Measurements from ENCODE around the gene LDLRAD1. TPM values are rescaled to one million over a fixed set of nuclear protein-coding genes. Genes with fewer than 3 reads are reported as not detected.

The LDLRAD1 gene
- total and polyA plus RNA-seq, 2 of the 13 experiments (the other 11 are each of a cell fraction or from before 2014, with no cell fraction given) = 2.5 to 14.0 TPM

DNA sequence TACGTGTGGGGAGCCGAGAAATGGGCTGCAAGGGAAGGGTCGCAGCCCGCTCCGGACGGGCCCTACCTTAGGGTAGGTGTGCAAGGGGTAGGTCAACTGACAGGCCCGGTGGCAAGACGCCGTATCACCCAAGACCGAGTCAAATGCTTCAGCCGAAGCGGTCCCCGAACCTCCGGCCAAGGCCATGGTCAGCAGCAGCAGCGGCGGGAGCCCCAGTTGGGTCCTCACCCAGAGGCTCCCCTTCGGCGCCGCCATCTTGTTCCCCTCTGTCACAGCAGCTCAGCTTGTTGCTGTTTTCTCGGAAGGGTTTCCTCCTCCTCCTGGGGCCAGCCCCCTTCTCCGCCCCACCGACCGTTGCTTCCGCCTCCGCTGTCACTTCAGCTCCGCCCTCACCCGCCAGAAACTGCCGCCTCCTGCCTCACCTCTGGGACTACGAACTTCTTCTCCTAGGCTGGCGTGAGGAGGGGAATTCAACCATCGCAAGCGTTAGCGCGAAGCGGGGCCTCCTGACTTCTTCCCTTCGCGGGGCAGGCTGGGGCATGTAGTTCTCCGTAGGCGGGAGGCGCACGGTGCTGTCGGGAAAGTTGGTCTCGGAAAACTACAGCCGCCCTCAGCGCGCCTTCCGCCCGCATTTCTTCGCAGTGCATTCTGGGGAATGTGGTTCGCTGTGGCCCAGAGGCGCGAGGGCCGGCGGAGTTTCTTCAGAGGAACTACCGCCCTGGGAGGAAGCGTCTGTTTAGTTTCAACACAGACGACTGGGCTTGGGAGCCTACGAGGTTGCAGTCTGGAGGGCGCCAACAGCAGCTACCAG, 35.2 kb upstream of the LDLRAD1 start, which contains the start of the genes TCEANC2 and TMEM59 (continued):
- TF ChIP-seq, protein P1, sequence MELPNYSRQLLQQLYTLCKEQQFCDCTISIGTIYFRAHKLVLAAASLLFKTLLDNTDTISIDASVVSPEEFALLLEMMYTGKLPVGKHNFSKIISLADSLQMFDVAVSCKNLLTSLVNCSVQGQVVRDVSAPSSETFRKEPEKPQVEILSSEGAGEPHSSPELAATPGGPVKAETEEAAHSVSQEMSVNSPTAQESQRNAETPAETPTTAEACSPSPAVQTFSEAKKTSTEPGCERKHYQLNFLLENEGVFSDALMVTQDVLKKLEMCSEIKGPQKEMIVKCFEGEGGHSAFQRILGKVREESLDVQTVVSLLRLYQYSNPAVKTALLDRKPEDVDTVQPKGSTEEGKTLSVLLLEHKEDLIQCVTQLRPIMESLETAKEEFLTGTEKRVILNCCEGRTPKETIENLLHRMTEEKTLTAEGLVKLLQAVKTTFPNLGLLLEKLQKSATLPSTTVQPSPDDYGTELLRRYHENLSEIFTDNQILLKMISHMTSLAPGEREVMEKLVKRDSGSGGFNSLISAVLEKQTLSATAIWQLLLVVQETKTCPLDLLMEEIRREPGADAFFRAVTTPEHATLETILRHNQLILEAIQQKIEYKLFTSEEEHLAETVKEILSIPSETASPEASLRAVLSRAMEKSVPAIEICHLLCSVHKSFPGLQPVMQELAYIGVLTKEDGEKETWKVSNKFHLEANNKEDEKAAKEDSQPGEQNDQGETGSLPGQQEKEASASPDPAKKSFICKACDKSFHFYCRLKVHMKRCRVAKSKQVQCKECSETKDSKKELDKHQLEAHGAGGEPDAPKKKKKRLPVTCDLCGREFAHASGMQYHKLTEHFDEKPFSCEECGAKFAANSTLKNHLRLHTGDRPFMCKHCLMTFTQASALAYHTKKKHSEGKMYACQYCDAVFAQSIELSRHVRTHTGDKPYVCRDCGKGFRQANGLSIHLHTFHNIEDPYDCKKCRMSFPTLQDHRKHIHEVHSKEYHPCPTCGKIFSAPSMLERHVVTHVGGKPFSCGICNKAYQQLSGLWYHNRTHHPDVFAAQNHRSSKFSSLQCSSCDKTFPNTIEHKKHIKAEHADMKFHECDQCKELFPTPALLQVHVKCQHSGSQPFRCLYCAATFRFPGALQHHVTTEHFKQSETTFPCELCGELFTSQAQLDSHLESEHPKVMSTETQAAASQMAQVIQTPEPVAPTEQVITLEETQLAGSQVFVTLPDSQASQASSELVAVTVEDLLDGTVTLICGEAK (IDR thresholded peaks at IDR 0.05) = peak; percentile 14; the same call in 1 of the 2 replicates
- TF ChIP-seq, protein P1 (CRISPR knock-in tag; IDR thresholded peaks at IDR 0.05) = peak; percentile 56
- TF ChIP-seq ZNF883 (CRISPR knock-in tag; IDR thresholded peaks at IDR 0.05; ENCODE audit: not compliant biosample characterization) (no peak), DNMT3B (CRISPR knock-in tag; conservative IDR thresholded peaks at IDR 0.05) (0 out of 2 replicates have a peak, but pooled peaks have one; percentile 26), ZNF225 (CRISPR knock-in tag; IDR thresholded peaks at IDR 0.05) (no peak), DR1 (CRISPR knock-in tag; IDR thresholded peaks at IDR 0.05) (peak; percentile 50; the same call in 1 of the 2 replicates), ZNF556 (CRISPR knock-in tag; IDR thresholded peaks at IDR 0.05; ENCODE audit: borderline replicate concordance) (0 out of 2 replicates have a peak, but pooled peaks have one; percentile 51), ZFY (CRISPR knock-in tag; IDR thresholded peaks at IDR 0.05) (peak; percentile 58; the same call in 1 of the 2 replicates), ZNF3 (CRISPR knock-in tag; IDR thresholded peaks at IDR 0.05) (no peak), ZNF891 (CRISPR knock-in tag; IDR thresholded peaks at IDR 0.05) (peak; percentile 1; the same call in 1 of the 2 replicates), ZNF414 (CRISPR knock-in tag; IDR thresholded peaks at IDR 0.05) (no peak), KDM2A (CRISPR knock-in tag; IDR thresholded peaks at IDR 0.05; ENCODE audit: borderline replicate concordance, low read depth) (peak; percentile 66), ZNF7 (CRISPR knock-in tag; IDR thresholded peaks at IDR 0.05) (no peak), ZNF616 (CRISPR knock-in tag; IDR thresholded peaks at IDR 0.05; ENCODE audit: low read depth) (no peak), MTF2 (CRISPR knock-in tag; IDR thresholded peaks at IDR 0.05; ENCODE audit: borderline replicate concordance) (no peak), PAWR (CRISPR knock-in tag; IDR thresholded peaks at IDR 0.05; ENCODE audit: borderline replicate concordance) (no peak), ARHGAP35 (CRISPR knock-in tag; IDR thresholded peaks at IDR 0.05; ENCODE audit: borderline replicate concordance) (no peak; the same call in 1 of the 2 replicates), ZNF383 (CRISPR knock-in tag; IDR thresholded peaks at IDR 0.05; ENCODE audit: borderline replicate concordance) (no peak), ZNF333 (CRISPR knock-in tag; IDR thresholded peaks at IDR 0.05; ENCODE audit: borderline replicate concordance) (no peak), ZBTB20 (CRISPR knock-in tag; IDR thresholded peaks at IDR 0.05; ENCODE audit: borderline replicate concordance, low read depth) (no peak), GATAD1 (CRISPR knock-in tag; IDR thresholded peaks at IDR 0.05) (peak; percentile 83)

Data from HepG2 (cell line).